Hematopoietic multipotent progenitor cell treated with erythropoietin and hydrocortisone succinate and interleukin-3 and kit ligand, for 4 days (in vitro differentiated cells): ENCODE measurements around the gene HJURP.

ENCODE experiments used
- DNase-seq: peaks from one replicate; pipeline ENCODE4 v3.0.0-alpha.2; 2015

The HJURP gene

DNA sequence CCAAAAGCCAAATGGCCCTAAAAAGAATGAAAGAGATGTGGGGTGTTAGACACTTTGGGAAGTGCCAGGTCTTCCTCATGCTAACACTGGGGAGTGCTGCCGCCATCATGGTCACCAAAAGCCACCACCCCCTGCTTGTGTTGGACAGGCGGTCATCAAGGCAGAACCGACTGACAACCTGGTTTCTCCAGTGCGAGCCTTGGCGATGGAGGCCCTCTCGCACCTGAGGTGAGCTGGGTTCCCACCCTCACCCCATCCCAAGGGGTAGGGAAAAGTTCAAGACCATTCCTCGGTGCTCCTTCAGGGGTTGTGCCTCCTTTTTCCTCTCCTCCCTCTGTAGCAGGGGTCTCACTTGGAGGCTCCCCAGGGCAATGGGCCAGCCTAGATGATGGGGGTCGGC, 42.6 kb downstream of the HJURP start:
- DNase-seq: no peak

DNA sequence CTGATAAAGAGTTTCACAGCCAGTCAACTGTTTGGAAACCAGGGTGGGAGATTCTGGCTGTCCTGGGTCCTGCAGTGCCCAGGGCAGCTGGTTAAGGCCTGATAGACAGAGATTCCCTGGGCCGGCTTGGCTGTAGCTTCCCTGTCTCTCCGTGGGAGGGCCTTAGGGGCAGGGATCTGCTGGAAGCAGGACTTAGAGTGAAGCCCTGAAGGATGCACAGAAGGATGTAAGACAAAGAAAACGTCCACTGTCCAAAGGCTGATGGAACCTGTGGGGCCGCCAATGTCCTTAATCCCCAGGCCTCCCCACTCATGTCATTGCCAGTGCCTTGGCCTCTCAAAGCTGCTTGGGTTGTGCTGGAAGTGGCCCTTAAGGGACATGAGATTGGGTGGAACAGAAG, 43.2 kb downstream of the HJURP start:
- no peak for DNase-seq

DNA sequence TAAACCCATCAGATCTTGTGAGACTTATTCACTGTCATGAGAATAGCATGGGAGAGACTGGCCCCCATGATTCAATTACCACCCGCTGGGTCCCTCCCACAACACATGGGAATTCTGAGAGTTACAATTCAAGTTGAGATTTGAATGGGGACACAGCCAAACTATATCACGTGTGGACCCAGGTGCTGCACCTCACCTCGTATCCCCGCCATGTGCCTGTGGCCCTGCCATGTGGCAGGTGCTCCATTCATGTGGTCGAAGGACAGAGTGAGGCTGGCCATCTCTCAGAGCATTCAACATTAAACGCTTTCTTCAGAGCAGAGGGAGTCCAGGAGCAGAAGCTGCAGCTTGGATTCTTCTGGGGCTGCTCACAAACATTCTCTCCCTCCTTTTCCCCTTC, 44.0 kb downstream of the HJURP start:
- no peak for DNase-seq

DNA sequence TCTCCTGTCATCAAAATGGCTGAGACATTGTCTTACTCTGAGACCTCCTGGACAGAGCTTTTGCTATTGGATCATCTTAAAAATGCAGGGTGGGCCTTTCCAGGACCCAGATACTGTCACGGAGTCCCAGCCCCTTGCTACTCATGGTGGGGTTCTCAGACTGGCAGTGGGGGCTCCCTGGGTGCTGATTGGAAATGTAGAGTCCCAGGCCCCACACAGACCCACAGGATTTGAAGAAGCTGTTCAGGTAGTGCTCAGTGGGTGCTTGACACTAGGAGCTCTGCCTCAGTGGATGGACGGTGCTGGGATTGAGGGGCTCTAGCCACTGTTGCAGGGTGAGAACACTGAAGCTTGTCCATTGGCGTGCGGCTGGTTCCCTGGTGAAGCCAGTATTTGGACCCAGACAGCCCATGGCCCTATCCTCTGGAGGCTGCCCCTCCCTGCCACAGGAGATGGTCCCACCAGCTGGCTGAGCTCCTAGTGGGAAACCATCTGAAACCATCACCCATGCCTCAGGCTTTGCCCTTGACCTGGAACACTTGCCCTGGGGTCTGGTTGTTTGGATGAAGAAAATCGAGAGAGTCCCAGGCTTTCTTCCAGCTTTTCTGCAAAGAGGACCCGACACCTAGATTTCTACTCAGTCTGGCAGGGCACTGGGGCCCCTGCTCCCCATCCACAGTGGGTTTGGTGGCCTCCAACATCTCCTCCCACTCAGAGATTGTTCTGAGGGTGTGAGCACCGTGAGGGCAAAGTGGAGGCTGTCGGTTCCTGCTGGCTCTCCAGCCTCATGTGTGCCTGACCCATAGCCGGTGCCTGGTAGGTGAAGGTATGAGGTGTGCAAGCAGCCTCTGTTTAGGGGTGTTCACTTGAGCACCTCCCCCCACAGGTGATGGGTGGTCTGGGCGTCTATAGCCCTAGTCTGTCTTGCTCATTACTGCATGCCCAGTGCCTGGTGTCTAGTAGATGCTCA, 46.1 kb downstream of the HJURP start:
- no peak for DNase-seq

DNA sequence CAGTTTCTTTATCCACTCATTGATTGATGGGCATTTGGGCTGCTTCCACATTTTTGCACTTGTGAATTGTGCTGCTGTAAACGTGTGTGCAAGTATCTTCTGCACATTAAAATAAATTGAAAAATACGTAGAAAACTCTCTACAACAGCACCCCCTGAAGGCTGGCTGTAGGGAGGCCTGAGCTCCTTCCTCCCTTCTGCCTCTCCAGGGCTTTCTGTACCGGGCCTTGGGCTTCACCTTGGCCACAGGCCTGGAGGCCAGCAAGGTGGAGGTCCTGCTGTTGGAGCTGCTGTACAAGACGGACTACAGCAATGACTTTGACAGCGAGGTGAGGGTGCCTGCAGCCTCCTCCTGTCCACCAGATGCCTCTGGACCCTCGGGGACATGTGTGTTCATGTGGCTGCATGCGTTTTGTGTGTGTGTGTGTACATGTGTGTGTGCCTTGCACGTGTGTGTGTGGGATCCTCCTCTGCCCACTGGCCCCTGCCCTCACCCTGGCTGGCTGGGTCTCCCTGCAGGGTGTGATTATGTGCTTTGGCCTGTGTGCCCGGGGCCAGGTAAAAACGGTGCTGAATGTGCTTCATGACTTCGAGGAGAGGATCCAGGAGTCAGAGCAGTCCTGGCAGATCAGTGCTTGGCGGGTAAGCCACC, 47.0 kb downstream of the HJURP start:
- peak; percentile 10 for DNase-seq

DNA sequence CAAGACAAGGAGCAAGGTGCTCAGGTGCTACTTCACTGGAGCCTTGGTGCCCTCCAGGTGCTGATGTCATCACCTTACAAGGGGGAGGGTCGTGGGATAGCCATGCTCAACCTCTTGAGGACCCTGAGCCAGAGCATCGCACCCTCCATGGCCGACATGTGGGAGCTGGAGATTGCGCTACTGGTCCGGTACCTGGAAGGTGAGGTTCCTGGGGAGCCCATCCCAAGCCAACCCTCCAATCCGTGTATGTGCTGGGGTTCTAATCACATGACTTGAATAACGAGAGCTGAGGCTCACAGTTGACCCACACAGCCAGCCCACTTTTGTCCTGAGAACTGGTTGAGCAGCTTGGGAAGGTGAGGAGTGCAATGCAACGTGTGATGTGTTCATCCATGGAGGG, 50.3 kb downstream of the HJURP start:
- DNase-seq: no peak

DNA sequence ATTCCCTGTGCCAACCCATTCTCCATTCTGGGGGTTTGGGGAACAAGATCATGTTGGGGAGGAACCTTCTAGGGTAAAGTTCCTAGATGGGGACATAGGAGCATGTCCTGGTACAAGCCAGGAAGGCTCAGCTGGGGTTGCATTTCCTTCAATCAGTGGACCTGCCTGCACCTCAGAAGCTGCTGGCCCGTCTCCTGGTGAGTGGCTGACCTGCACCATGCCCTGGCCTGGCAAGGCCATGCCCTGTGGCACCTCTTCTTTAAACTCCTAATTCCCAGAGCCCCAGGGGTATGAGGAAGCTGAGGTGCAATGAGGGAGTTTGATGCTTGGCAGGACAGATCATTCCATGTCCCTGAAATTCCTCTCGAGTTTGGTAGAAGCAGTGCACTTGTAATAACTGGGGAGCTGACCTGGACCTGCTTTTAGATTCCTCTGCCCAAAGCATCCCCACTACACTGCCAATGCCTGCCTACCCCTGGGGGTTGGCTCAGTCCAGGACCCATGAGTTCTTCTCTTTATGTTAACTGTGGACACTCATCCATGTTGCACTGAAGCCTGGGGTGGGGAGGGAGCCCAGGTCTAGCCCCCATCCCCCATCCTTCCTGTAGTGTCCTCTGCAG, 50.9 kb downstream of the HJURP start:
- no peak for DNase-seq

DNA sequence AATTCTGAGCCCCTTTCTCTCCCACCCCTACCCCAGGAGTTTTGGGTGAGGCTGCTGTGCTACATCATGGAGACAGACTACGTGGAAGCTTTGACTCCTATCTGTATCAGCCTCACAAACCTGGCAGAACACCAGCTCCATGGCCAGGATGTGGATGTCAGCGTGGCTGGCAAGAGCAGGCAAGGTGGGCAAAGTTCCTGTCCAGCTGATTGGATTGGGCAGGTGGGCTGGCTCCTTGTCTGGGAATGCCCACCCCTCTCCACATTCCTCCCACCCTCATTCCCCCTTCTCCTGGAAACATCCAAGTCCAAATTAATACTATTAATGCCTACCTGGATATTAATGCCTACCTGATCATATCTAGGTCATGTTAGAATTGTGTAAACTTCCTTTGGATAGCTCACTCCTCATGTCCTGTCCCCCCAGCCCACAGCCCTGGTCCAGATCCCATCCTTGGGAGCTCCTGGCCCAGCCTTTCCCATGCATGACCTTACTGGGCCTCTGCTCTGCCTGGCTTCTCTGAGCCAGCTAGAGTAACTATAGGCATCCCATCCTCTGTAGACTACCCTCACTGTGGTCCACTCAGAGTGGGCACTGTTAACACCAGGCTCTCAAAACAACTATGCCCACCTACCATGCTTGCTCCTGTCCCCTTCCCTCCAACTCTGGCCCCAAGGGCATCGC, 52.1 kb downstream of the HJURP start:
- DNase-seq: no peak

DNA sequence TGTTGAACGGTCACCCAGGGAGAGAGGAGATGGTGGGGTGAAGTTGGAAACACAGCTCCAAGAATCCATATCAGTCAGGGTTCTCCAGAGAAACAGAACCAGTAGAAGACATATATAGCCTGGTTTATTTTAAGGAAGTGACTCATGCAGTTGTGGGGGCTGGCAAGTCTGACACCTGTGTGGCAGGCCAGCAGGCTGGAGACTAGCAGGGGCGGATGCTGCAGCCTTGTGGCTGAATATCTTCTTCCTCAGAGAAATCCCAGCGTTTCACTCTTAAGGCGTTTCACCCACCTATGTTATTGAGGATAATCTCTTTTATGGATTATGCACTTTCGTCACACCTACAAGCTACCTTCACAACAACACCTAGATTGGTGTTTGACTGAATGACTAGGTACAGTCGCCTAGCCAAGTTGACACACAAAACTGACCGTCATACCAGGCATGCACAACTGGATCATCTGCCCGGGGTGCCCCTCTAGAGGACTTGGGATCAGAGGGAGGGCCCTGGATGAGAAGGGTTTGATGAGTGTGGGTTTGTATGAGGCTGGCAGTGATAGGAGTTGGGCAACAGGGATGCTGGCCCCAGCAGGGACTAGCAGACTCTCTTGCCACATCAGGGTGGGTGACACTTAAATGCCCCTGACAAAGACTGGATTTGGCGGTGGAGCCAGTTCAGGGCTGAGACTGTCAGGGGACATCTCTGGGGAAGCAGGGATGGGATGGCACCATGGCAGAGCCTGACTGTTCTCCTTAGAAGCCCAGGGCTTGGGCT, 52.8 kb downstream of the HJURP start:
- peak; percentile 22 for DNase-seq

DNA sequence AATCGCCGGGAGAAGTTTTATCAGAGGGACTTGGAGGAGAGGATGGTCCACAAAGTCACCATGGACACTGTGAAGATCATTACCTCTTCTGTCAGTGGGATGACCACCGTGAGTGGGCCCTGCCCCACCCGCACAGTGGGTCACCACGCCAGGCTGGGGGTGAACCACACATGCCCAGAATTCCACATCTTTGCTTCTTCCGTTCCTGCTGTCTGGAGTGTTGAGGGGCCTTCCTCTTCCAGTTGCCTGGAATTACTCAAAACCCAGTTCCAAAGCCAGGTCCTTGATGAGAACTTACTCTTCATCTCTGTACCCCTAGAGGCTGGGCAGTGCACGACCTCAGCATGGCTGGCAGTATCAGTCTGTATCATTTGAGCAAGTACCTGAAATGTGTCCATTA, 54.1 kb downstream of the HJURP start:
- no peak for DNase-seq

DNA sequence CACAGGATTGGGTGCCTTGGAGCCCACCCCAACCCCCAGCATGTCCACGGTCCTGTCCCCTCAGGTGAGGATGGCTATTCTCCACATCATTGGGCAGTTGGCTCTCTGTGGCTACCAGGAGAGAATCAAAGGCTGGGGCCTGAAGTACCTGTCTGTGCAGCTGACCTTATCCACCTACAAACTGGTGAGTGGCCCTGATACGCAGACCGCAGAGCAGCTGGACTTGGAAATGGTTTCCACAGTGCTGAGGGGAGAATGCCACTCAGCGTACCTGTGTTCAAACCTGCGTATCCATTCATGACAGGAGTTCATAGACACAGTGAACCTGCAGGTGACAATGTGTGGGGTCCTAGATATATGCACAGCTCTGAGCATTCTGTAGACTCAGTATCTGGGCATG, 54.6 kb downstream of the HJURP start:
- no peak for DNase-seq

DNA sequence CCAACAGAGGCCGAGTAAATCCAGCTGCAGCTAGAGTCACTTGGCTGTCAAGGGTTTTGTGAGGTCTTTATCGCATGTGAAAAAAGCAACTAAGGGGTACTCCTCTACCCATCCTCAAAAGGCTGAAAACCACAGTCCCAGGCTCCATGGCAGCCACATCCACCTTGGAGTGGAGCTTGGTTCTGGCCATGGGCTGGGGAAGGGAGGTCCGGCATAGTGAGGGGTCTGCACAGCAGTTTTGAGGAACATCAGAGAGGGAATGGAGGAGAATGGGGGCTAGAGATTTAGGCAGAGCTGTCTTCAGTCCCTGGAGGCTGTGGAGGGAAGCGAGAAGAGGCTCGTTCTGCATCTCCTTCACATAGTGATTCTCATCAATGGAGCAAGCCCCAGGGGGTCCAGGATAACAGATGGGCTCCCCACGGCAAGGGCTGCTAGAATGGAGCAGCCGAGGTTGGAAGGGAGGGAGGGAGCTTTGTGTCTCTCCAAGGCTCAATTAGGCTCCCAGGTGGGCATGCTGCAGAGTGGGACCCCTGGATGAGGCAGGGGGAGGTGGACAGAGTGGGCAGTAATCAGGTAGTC, 55.2 kb downstream of the HJURP start:
- DNase-seq: no peak

DNA sequence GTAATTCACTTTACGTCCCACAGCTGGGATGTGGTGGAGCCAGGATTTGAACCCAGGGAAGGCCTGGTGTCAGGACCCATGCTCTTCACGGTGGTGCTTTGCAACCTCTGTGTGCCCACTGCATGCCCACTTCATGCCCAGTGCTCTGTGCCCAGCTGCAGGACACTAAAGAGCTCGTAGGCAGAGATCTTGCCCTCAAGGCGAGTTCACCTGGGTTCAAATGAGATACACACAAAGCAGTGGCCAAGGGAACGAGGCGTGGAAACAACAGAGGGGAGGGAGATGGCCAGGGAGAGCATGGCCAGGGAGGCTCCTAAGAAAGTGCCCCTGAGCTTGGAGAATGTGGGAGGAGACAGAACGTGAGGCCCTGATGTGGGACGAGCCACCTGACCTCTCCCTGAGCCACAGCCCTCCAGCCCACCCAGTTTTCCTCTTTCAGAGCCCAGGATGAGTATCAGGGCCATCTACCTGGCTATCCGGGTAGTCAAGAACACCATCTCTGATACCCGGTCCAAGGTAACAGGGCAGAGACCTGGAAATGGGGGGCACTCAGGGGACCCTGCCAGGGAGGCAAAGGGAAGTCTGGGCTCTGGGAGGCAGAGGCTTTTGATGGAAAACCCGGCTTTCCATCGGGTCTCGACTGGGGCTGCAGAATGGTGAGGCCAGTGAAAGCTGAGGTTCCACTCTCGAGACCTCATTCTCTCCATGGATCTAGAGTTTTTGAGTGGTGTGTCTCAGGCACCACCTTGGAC, 55.8 kb downstream of the HJURP start:
- no peak for DNase-seq

DNA sequence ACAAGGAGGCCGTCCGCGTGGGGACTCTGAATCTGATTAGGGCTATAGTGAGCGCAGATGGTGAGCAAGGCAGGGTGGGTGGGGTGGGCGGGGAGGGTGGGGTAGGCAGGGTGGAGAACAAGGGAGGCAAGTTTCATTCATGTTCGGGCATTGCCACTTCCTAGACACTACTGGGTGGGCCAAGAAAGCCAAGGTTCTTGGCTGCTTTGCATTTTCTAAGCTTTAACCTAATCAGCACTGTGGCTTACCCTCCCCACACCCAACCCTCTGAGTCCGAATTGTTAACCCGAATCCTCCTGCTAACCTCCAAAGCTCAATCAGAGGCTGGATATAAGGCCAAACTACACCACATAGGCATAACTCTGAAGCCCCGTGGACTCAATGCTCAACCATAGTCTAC, 58.1 kb downstream of the HJURP start:
- peak; percentile 31 for DNase-seq

DNA sequence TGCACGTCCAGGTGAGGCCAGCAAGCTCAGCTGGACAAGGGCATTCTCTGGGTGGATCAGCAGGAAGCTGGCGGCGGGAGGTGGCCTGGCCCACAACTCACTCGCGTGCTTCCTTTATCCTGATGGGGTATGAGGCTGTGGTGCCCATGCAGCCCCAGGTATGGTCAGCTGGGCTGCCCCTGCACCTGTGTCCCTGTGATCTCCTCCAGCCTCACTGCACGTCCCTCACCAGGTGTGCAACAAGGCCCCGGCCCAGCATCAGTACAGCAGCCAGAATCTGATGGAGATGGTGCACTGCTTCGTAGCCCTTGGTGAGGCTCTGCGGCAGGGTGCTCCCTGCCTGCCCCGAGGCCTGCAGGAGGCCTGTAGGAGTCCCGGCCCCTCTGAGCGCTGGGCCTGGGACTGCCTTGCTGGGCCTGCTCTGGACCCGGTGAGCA, 58.6 kb downstream of the HJURP start:
- DNase-seq: no peak

DNA sequence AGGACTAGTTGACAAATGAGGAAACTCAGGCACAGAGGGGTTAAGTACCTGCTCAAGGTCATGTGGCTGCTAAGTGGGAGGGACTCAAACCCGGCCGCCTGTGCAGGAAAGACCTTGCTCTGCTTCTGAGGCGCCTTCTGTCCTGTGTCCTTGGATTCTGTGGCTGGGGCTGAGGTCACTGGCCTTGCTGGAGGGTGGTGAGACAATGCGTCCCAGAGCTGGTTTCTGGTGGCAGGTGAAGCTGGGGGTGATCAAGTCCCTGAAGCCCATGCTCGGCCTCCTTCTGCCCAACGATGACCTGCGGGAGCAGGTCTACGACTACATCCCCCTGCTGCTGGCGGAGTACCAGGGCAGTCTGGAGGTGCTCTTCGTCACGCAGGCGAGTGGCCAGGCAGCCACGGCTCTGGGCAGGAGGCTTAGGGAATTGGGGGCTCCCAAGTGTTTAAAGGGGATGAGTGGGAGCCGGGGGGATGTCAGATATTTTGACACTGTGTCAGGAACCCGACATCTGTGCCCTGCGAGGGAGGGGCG, 60.1 kb downstream of the HJURP start:
- no peak for DNase-seq

DNA sequence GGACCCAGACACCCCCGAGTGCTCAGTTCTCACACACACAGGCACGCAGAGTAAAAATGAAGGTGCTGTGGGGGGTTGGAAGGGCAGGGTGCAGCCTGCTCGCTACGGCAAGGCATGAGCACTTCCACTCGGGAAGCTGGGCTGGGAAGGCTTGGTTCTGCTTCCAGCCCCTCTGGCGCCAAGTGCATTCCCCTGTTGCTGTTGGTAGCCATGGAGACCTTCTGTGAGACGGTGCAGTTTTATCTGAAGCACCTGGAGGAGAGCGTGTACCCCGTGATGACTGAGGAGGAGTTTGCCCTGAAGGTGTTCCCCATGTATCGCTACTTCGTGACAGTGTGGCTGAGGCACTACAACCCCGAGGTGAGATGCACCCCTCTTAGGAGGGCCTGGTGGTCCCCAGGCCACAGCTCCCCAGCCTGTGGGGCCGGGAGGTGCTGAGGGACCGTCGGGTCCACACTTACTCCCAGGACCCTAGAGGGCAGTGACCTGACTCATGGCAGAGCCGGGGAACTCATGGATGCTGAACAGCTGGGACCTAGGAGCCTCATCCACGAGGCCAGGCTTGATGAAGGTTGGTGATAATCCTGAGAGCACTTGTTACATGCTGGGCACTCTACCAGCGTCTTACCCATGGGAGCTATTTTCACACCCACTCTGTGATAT, 60.7 kb downstream of the HJURP start:
- no peak for DNase-seq

DNA sequence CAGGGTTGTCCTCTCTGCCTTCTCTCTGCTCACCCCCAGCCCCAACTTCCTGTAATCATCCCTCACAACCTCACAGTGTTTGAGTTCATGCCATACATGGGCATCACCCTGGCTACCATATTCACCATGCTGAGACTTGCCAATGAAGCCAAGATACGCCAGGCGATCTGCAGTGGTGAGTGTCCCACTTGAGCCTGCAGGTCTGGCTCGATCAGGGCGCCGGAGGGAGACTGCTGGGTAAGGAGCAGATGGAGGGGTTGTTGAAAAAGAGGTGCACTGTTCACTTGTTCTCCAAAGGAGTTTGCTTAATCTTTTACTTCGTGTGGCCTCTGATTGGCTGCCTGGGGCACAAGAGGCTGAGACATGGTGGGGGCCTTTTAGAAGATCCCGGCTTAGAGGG, 61.6 kb downstream of the HJURP start:
- no peak for DNase-seq

DNA sequence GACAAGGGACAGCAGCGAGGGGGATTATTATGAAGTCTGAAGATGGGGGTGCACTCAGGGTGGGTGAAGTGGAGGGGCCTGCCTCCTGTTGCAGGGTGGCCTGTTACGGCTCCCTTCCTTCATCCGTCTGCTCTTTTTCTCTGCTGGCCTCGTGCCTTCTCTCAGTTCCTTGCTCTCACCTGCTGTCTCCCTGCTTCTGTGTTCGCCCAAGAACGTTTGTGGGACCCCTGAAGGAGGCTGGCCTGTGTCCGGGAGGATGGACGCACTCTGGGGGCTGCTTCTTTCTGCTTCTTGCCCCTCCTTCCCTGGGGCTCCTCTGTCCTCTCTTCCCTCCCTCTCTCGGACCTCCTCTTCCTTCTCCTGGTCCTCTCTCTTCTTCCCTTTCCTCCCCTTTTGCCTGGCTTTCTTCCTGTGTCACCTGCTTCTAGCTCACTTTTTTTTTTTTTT, 62.4 kb downstream of the HJURP start:
- DNase-seq: no peak

DNA sequence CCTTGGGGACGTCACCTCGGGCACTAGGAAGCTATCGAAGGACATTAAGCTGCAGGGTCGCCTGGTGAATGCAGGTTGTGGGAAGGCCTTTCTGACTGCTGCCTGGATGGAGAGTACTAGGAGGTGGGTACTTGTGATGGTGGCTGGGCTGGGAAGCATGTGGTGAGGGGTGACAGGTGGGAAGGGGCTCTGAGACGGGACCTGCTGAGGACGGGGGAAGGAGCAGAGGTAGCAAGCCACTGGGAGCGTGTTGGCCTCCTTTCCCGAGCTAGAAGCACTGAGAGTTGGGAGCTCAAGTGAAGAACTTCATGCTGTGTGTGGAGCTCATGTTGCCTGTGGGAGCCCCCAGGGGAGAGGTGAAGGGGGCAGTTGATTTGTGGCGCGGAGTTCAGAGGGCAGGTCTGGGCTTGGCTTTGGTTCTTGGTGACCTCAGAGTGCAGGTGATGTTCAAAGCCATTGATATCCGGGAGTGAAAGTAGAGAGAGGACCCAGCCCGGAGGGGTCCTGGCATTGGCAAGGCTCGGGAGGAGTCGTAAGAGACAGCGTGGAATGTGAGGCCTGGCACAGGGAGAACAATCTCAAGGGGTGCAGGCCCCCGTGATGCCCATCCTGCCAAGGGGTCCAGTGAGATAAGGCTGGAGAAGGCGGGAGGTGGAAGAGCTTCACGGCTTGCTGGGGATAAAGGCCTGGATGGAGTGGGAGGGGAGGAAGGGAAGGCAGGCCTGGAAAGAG, 63.0 kb downstream of the HJURP start:
- DNase-seq: no peak
